ENCODE data around the gene TPP2.

Gene TPP2

GRCh38 chr13:102680842-102681740, 84.3 kb downstream of the TPP2 start:
- no peak for DNase-seq
- in situ Hi-C loops (cut with HindIII; ENCODE audit: low pct_ligation_motif_present, low pct_unique_long_range_greater_than_20kb, low sequenced_read_pairs) = no loop called here

GRCh38 chr13:102682211-102682610, 85.4 kb downstream of the TPP2 start:
- in situ Hi-C loops (cut with HindIII; ENCODE audit: low pct_ligation_motif_present, low pct_unique_long_range_greater_than_20kb, low sequenced_read_pairs) = no loop called here
- DNase-seq = no peak

GRCh38 chr13:102682727-102683126, 85.9 kb downstream of the TPP2 start:
- in situ Hi-C loops (cut with HindIII; ENCODE audit: low pct_ligation_motif_present, low pct_unique_long_range_greater_than_20kb, low sequenced_read_pairs) = no loop called here
- DNase-seq = no peak

GRCh38 chr13:102683637-102684036, 86.9 kb downstream of the TPP2 start:
- no peak for DNase-seq
- in situ Hi-C loops (cut with HindIII; ENCODE audit: low pct_ligation_motif_present, low pct_unique_long_range_greater_than_20kb, low sequenced_read_pairs) = no loop called here

- no peak for DNase-seq
- in situ Hi-C loops (cut with HindIII; ENCODE audit: low pct_ligation_motif_present, low pct_unique_long_range_greater_than_20kb, low sequenced_read_pairs) = no loop called here
Observed at GRCh38 chr13:102686024-102686423, 89.2 kb downstream of the TPP2 start.

- in situ Hi-C loops (cut with HindIII; ENCODE audit: low pct_ligation_motif_present, low pct_unique_long_range_greater_than_20kb, low sequenced_read_pairs) = no loop called here
- DNase-seq = no peak
Observed at GRCh38 chr13:102687520-102687919, 90.7 kb downstream of the TPP2 start.

- in situ Hi-C loops (cut with HindIII; ENCODE audit: low pct_ligation_motif_present, low pct_unique_long_range_greater_than_20kb, low sequenced_read_pairs) = no loop called here
- DNase-seq = no peak
Observed at GRCh38 chr13:102688306-102688973, 91.7 kb downstream of the TPP2 start.

GRCh38 chr13:102690883-102691282, 94.1 kb downstream of the TPP2 start:
- in situ Hi-C loops (cut with HindIII; ENCODE audit: low pct_ligation_motif_present, low pct_unique_long_range_greater_than_20kb, low sequenced_read_pairs) = no loop called here
- no peak for DNase-seq

- in situ Hi-C loops (cut with HindIII; ENCODE audit: low pct_ligation_motif_present, low pct_unique_long_range_greater_than_20kb, low sequenced_read_pairs) = no loop called here
Observed at GRCh38 chr13:102692491-102692826, 95.7 kb downstream of the TPP2 start.

GRCh38 chr13:102693250-102693649, 96.5 kb downstream of the TPP2 start:
- in situ Hi-C loops (cut with HindIII; ENCODE audit: low pct_ligation_motif_present, low pct_unique_long_range_greater_than_20kb, low sequenced_read_pairs) = no loop called here
- no peak for DNase-seq

More at GRCh38 chr13:102692491-102692826, 95.7 kb downstream of the TPP2 start:
- DNase-seq = no peak

GRCh38 chr13:102693776-102694175, 97.0 kb downstream of the TPP2 start:
- in situ Hi-C loops (cut with HindIII; ENCODE audit: low pct_ligation_motif_present, low pct_unique_long_range_greater_than_20kb, low sequenced_read_pairs) = no loop called here
- no peak for DNase-seq

GRCh38 chr13:102694937-102695336, 98.2 kb downstream of the TPP2 start, which contains the start of gene METTL21C:
METTL21C (minus strand) TSS chr13:102695044; CDS start chr13:102694498, 546 bp downstream.
- in situ Hi-C loops (cut with HindIII; ENCODE audit: low pct_ligation_motif_present, low pct_unique_long_range_greater_than_20kb, low sequenced_read_pairs) = no loop called here
- no peak for DNase-seq

GRCh38 chr13:102696465-102696864, 99.7 kb downstream of the TPP2 start:
- no peak for DNase-seq
- in situ Hi-C loops (cut with HindIII; ENCODE audit: low pct_ligation_motif_present, low pct_unique_long_range_greater_than_20kb, low sequenced_read_pairs) = no loop called here

- DNase-seq = no peak
Observed at GRCh38 chr13:102697264-102697663, 100.5 kb downstream of the TPP2 start.

GRCh38 chr13:102697929-102698648, 101.3 kb downstream of the TPP2 start:
- in situ Hi-C loops (cut with HindIII; ENCODE audit: low pct_ligation_motif_present, low pct_unique_long_range_greater_than_20kb, low sequenced_read_pairs) = no loop called here
- no peak for DNase-seq

More at GRCh38 chr13:102697264-102697663, 100.5 kb downstream of the TPP2 start:
- in situ Hi-C loops (cut with HindIII; ENCODE audit: low pct_ligation_motif_present, low pct_unique_long_range_greater_than_20kb, low sequenced_read_pairs) = no loop called here

GRCh38 chr13:102698649-102698980, 101.8 kb downstream of the TPP2 start:
- in situ Hi-C loops (cut with HindIII; ENCODE audit: low pct_ligation_motif_present, low pct_unique_long_range_greater_than_20kb, low sequenced_read_pairs) = no loop called here
- no peak for DNase-seq

- in situ Hi-C loops (cut with HindIII; ENCODE audit: low pct_ligation_motif_present, low pct_unique_long_range_greater_than_20kb, low sequenced_read_pairs) = no loop called here
- no peak for DNase-seq
Observed at GRCh38 chr13:102699504-102699903, 102.7 kb downstream of the TPP2 start.

- in situ Hi-C loops (cut with HindIII; ENCODE audit: low pct_ligation_motif_present, low pct_unique_long_range_greater_than_20kb, low sequenced_read_pairs) = no loop called here
- no peak for DNase-seq
Observed at GRCh38 chr13:102700088-102701031, 103.6 kb downstream of the TPP2 start.

Data from ACHN (cell line).